CD4-positive, alpha-beta T cell (primary cell): ENCODE measurements around the gene RFWD3. TPM values are rescaled to one million over a fixed set of nuclear protein-coding genes. Genes with fewer than 3 reads are reported as not detected.

Experiments used
- ATAC-seq: fragments of 200-7000 bp; cut with Tn5 transposase; one replicate; pipeline ENCODE4 v1.10.0; 2022; ENCODE audit warnings: mild to moderate bottlenecking; ENCODE audit not compliant: poor library complexity
- CTCF ChIA-PET: fragments of 350-600 bp; sonication (Branson Sonifier 250); formaldehyde crosslinking; loops from one replicate; lab custom pipeline; 2021; ENCODE audit warnings: antibody characterized with exemption, inconsistent platforms; lab: Charles Lee
- POLR2A ChIA-PET: fragments of 350-600 bp; sonication (Branson Sonifier 250); formaldehyde crosslinking; loops from one replicate; lab custom pipeline; 2021; ENCODE audit warnings: antibody characterized with exemption, inconsistent platforms; lab: Charles Lee
- DNase-seq, 14 experiments: peaks; one replicate each; pipeline ENCODE4 v3.0.0-alpha.2; 2013 to 2020; ENCODE audit warnings: mixed read lengths in 2 of 14
- H3K27ac ChIP-seq, 2 donors: one replicate each; pipeline versions ENCODE4 v1.5.1 to v1.7.0; 2013; ENCODE audit warnings: low read length in 2 of 2, low read depth in 1 of 2, mild to moderate bottlenecking in 1 of 2
- H3K27me3 ChIP-seq, 2 experiments: 1 replicate in 1 of 2; 2 replicates in 1 of 2; pipeline versions ENCODE4 v1.6.1 to v1.7.0; 2013; ENCODE audit warnings: low read length in 2 of 2, control low read depth in 1 of 2, mild to moderate bottlenecking in 1 of 2, moderate library complexity in 1 of 2; ENCODE audit not compliant: insufficient read depth in 2 of 2, control insufficient read depth in 1 of 2
- H3K36me3 ChIP-seq: one replicate; pipeline ENCODE4 v1.6.1; 2013; ENCODE audit warnings: low read length, control low read depth; ENCODE audit not compliant: insufficient read depth
- H3K4me1 ChIP-seq: one replicate; pipeline ENCODE4 v1.6.1; 2013; ENCODE audit warnings: low read length, control low read depth; ENCODE audit not compliant: insufficient read depth
- H3K4me3 ChIP-seq: one replicate; pipeline ENCODE4 v1.5.1; 2013; ENCODE audit warnings: mild to moderate bottlenecking, low read length, moderate library complexity
- H3K9me3 ChIP-seq, 2 experiments: 1 replicate in 1 of 2; 2 replicates in 1 of 2; pipeline versions ENCODE4 v1.6.1 to v1.7.0; 2013; ENCODE audit warnings: low read length in 2 of 2, mild to moderate bottlenecking in 2 of 2, control low read depth in 1 of 2, moderate library complexity in 1 of 2; ENCODE audit not compliant: control insufficient read depth in 1 of 2, insufficient read depth in 1 of 2
- H3K27ac Mint-ChIP-seq: one replicate; pipeline ENCODE4 v1.8.0; 2020; ENCODE audit warnings: mixed read lengths
- H3K27me3 Mint-ChIP-seq: one replicate; pipeline ENCODE4 v1.8.0; 2021; ENCODE audit warnings: mixed read lengths
- H3K36me3 Mint-ChIP-seq: one replicate; pipeline ENCODE4 v1.8.0; 2021; ENCODE audit warnings: low read depth, mixed read lengths
- H3K4me1 Mint-ChIP-seq: one replicate; pipeline ENCODE4 v1.8.0; 2021; ENCODE audit warnings: low read depth, mixed read lengths
- H3K4me3 Mint-ChIP-seq: one replicate; pipeline ENCODE4 v1.8.0; 2020; ENCODE audit warnings: mild to moderate bottlenecking, mixed read lengths
- H3K9me3 Mint-ChIP-seq: one replicate; pipeline ENCODE4 v1.8.0; 2020; ENCODE audit warnings: mixed read lengths
- intact Hi-C, 2 experiments: fragments of 100-400 bp; cut with DNase I in 1 of 2; cut with micrococcal nuclease in 1 of 2; formaldehyde crosslinking; loops; one replicate each; pipeline versions ENCODE4 v1.15.1 to v1.9.0; 2023 to 2025; cut with DNase I, micrococcal nuclease
- total RNA-seq, 174 experiments: library from RNA in 2 of 174; stranded (reverse) in 2 of 174; gene quantifications; one replicate each; pipeline ENCODE4 v1.2.3 and lab custom pipeline; 2021 to 2026
- TF ChIP-seq, protein P1 (sequence below): fragments of 200-600 bp; IDR thresholded peaks from one replicate; pipeline ENCODE4 v1.8.0; 2022; ENCODE audit warnings: antibody characterized with exemption, mild to moderate bottlenecking

Gene RFWD3
- total RNA-seq, 2 experiments from 2014 or later: 44.9 to 47.0 TPM

GRCh38 chr16:74573622-74574021, 93.1 kb downstream of the RFWD3 start:
- no peaks in the 10 kb centered on the region for H3K36me3 ChIP-seq
- no peak overlapping the region for H3K4me3 ChIP-seq
- H3K27ac ChIP-seq: no peak overlapping the region
- H3K27me3 Mint-ChIP-seq: no peaks in the 10 kb centered on the region
- peaks cover 51% of the 10 kb centered on the region for H3K4me1 ChIP-seq
- DNase-seq: no peak
- intact Hi-C loops: no loop called here
- no peaks in the 10 kb centered on the region for H3K27me3 ChIP-seq
- peaks cover 26% of the 10 kb centered on the region for H3K36me3 Mint-ChIP-seq
- H3K4me1 Mint-ChIP-seq: peaks cover 86% of the 10 kb centered on the region
- no peak for ATAC-seq
- H3K9me3 Mint-ChIP-seq: no peaks in the 10 kb centered on the region
- POLR2A ChIA-PET: interaction anchor here (2.1 kb wide), 1 partner anchor 34 kb away, joined by 12 read pairs; the partner anchor contains the start of gene GLG1
- H3K27ac Mint-ChIP-seq: peak overlapping the region; percentile 62
- CTCF ChIA-PET: interaction anchor here (0.6 to 0.7 kb wide), 2 partner anchors 48 to 49 kb away, joined by 3 read pairs; no protein-coding TSS in a partner anchor
- TF ChIP-seq, protein P1, sequence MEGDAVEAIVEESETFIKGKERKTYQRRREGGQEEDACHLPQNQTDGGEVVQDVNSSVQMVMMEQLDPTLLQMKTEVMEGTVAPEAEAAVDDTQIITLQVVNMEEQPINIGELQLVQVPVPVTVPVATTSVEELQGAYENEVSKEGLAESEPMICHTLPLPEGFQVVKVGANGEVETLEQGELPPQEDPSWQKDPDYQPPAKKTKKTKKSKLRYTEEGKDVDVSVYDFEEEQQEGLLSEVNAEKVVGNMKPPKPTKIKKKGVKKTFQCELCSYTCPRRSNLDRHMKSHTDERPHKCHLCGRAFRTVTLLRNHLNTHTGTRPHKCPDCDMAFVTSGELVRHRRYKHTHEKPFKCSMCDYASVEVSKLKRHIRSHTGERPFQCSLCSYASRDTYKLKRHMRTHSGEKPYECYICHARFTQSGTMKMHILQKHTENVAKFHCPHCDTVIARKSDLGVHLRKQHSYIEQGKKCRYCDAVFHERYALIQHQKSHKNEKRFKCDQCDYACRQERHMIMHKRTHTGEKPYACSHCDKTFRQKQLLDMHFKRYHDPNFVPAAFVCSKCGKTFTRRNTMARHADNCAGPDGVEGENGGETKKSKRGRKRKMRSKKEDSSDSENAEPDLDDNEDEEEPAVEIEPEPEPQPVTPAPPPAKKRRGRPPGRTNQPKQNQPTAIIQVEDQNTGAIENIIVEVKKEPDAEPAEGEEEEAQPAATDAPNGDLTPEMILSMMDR: no peak
- H3K4me3 Mint-ChIP-seq: peak overlapping the region; percentile 32
- H3K9me3 ChIP-seq: no peaks in the 10 kb centered on the region

Other genes starting within 250 kb of the RFWD3 start
- gene CLEC18B, start 245.4 kb downstream of the RFWD3 start, total RNA-seq: 1 to 10 TPM; 1.1 TPM
- gene GLG1, start 59.8 kb downstream of the RFWD3 start, total RNA-seq: 100 to 1,000 TPM; 110 to 114 TPM
- gene MLKL, start 34.0 kb upstream of the RFWD3 start, total RNA-seq: 10 to 100 TPM; 29.1 to 30.0 TPM
- not detected for gene FA2H, start 107.9 kb upstream of the RFWD3 start, total RNA-seq